ENCODE data around the gene LRRC25.

The LRRC25 gene

DNA sequence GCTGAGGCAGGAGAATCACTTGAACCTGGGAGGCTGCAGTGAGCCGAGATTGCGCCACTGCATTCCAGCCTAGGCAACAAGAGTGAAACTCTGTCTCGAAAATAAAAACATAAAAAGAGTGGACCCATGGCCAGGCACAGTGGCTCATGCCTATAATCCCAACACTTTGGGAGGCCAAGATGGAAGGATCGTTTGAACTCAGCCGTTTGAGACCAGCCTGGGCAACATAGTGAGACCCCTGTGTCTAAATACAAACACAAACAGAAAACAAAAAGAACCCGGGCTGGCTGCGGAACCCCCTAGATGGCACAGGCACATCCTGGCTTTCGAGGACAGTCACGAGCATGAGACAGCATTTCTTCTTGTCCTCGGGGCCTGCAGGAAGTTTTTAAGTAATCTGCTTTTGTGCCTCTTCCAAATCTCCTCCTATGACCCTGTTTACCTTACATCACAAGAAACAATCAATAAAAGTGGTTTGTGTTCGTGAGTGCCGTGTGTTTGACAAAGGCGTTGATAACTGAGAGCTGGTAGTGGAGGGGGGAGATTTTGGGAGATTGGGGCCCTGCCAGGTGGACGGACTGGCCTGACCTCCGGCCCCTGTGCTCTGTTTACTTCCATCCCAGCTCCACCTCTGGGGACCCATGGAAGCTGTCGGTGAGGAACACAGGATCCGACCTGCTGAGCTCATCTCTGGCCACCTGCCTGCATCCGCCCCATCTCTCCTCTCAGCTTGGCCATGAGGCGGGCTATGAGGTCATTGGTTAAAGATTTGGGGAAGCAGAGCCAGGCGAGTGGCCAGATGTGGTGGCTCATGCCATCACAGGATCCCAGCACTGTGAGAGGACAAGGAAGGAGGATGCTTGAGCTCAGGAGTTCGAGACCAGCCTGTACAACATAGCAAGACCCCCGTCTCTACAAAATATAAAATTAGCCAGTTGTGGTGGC lies 17.3 kb downstream of the LRRC25 start:
- Histone ChIP-seq H3K4me1 (ENCODE audit: control extremely low read depth in 1 of 4, control insufficient read depth in 4 of 4, insufficient read depth in 4 of 4, low read length in 3 of 4) (peaks cover 0 to 26% (median 7%) of the 10 kb centered on the region in 4 experiments), H3K9me3 (ENCODE audit: control extremely low read depth in 1 of 5, control insufficient read depth in 4 of 5, insufficient read depth in 2 of 5, low read depth in 1 of 5, low read length in 4 of 5) (no peaks in the 10 kb centered on the region), H3K36me3 (ENCODE audit: control insufficient read depth in 4 of 4, insufficient read depth in 4 of 4, low read length in 3 of 4) (no peaks in the 10 kb centered on the region), H3K27ac (ENCODE audit: insufficient read depth in 1 of 2, low read depth in 1 of 2, low read length in 2 of 2, poor library complexity in 1 of 2, severe bottlenecking in 2 of 2) (peak overlapping the region in 1 of 2 experiments; percentile 35), H3K27me3 (replicated peaks in 2 of 5; ENCODE audit: control insufficient read depth in 4 of 5, insufficient read depth in 5 of 5, low read length in 4 of 5) (no peaks in the 10 kb centered on the region), H3K4me3 (ENCODE audit: control insufficient read depth in 1 of 7, extremely low read depth in 1 of 7, insufficient read depth in 4 of 7, low read depth in 2 of 7, low read length in 6 of 7) (no peak overlapping the region)
- ChIA-PET POLR2A (interaction anchor here (0.6 kb wide), 1 partner anchor 39 kb away, joined by 4 read pairs; the partner anchor contains the start of gene SSBP4), CTCF (interaction anchor here (0.6 to 3.3 kb wide), 15 partner anchors 8 to 101 kb away, joined by 3 to 15 read pairs (median 4); no protein-coding TSS in a partner anchor)
- 90% methylated on average over 12 of the region's 22 CpGs for WGBS (ENCODE audit: insufficient coverage)
- peak; percentile 22 to 80 (median 76) for DNase-seq

DNA sequence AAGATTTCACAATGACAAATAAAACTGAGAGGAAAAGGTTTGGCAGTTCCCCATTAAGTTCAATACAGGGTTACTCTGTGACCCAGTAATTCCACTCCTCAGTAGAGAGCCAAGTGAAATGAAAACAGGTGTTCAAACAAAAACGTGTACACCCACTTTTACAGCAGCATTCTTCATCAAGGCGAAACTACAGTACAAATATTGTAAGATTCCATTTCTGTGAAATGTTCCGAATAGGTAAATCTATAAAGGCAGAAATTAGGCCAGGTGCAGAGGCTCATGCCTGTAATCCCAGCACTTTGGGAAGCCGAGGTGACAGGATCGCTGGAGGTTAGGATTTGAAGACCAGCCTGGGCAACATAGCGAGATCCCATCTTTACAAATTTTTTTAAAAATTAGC lies 20.4 kb downstream of the LRRC25 start:
- ChIA-PET CTCF (no interaction called here), POLR2A (no interaction called here)
- no peaks in the 10 kb centered on the region for H3K27me3 ChIP-seq (replicated peaks in 2 of 5; ENCODE audit: control insufficient read depth in 4 of 5, insufficient read depth in 5 of 5, low read length in 4 of 5)
- DNase-seq: peak in 1 of 3 donors; percentile 17
- no peak overlapping the region for H3K4me3 ChIP-seq (ENCODE audit: control insufficient read depth in 1 of 7, extremely low read depth in 1 of 7, insufficient read depth in 4 of 7, low read depth in 2 of 7, low read length in 6 of 7)
- peaks cover 4 to 52% (median 35%) of the 10 kb centered on the region in 4 experiments for H3K4me1 ChIP-seq (ENCODE audit: control extremely low read depth in 1 of 4, control insufficient read depth in 4 of 4, insufficient read depth in 4 of 4, low read length in 3 of 4)
- H3K9me3 ChIP-seq (ENCODE audit: control extremely low read depth in 1 of 5, control insufficient read depth in 4 of 5, insufficient read depth in 2 of 5, low read depth in 1 of 5, low read length in 4 of 5): no peaks in the 10 kb centered on the region
- 100% methylated on average over 4 of the region's 6 CpGs for WGBS (ENCODE audit: insufficient coverage)
- no peaks in the 10 kb centered on the region for H3K36me3 ChIP-seq (ENCODE audit: control insufficient read depth in 4 of 4, insufficient read depth in 4 of 4, low read length in 3 of 4)
- H3K27ac ChIP-seq (ENCODE audit: insufficient read depth in 1 of 2, low read depth in 1 of 2, low read length in 2 of 2, poor library complexity in 1 of 2, severe bottlenecking in 2 of 2): no peak overlapping the region

DNA sequence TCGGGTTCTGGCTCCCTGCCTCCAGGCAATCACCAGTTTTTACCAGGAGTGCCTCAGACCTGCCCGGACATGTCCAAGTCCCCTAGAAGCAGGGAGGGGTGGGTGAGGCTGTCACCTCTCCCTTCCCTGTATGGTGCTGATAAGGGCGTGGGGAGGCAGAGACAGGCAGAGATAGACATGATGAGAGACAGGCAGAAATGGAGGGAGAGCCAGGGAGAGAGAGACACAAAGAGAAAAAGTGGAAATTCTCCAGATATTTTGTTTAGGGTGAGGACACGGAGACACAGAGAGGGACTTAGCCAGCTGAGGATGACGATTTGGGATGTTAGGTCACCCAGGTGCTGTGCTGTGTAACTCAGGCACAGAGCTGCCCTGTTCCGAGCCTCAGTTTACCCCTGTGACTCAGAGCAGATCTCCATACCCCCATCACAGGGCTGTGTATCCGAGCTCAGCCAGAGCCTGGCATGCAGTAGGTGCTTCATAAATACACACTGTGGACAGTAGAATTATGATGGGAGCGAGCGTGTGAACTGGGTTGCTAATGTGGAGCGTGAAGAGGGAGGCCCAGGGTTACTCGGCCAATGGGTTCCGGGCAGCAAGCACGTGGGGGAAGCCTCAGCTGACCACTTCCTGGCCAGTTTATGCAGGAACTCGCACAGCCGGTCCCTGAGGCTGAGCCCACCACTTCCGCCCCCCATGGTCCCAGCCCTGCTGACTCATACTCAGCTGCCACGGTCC lies 23.4 kb downstream of the LRRC25 start:
- Histone ChIP-seq H3K36me3 (ENCODE audit: control insufficient read depth in 4 of 4, insufficient read depth in 4 of 4, low read length in 3 of 4) (peaks cover 0 to 7% (median 3%) of the 10 kb centered on the region in 4 experiments), H3K9me3 (ENCODE audit: control extremely low read depth in 1 of 5, control insufficient read depth in 4 of 5, insufficient read depth in 2 of 5, low read depth in 1 of 5, low read length in 4 of 5) (no peaks in the 10 kb centered on the region), H3K27me3 (replicated peaks in 2 of 5; ENCODE audit: control insufficient read depth in 4 of 5, insufficient read depth in 5 of 5, low read length in 4 of 5) (no peaks in the 10 kb centered on the region), H3K4me1 (ENCODE audit: control extremely low read depth in 1 of 4, control insufficient read depth in 4 of 4, insufficient read depth in 4 of 4, low read length in 3 of 4) (peaks cover 4 to 45% (median 30%) of the 10 kb centered on the region in 4 experiments), H3K4me3 (ENCODE audit: control insufficient read depth in 1 of 7, extremely low read depth in 1 of 7, insufficient read depth in 4 of 7, low read depth in 2 of 7, low read length in 6 of 7) (peak overlapping the region in 6 of 7 experiments; percentile 5 to 57 (median 38)), H3K27ac (ENCODE audit: insufficient read depth in 1 of 2, low read depth in 1 of 2, low read length in 2 of 2, poor library complexity in 1 of 2, severe bottlenecking in 2 of 2) (peak overlapping the region; percentile 61 to 90)
- POLR2A ChIA-PET: interaction anchor here (0.6 to 0.9 kb wide), 3 partner anchors 8 to 43 kb away, joined by 3 to 6 read pairs (median 3); no protein-coding TSS in a partner anchor
- DNase-seq: peak; percentile 80 to 97 (median 95)
- CTCF ChIA-PET: interaction anchor here (0.7 to 1.2 kb wide), 5 partner anchors 9 to 36 kb away, joined by 3 to 4 read pairs (median 3); no protein-coding TSS in a partner anchor
- WGBS (ENCODE audit: insufficient coverage): 5% methylated on average over 10 of the region's 17 CpGs

DNA sequence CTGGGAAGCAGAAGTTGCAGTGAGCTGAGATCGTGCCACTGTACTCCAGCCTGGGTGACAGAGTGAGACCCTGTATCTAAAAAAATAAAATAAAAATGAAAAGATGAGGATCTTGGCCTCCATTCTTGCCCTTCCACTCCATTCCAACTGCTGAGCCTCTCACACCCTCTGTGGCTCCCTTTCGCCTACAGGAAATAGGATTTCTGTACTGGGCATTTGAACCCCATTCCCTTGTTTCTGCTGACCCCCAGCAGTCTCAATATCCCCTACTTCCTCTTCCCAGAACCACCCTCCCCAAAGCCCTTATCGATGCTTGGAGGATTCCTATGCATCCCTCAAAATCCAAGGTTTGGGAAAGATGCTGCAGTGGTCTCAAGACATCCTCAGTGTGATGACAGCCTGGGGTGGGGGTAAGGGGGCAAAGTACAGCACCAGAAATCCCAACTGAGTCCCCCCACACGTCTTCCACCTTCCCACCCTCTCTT lies 24.0 kb downstream of the LRRC25 start:
- WGBS (ENCODE audit: insufficient coverage): 80% methylated on average over 1 of the region's 4 CpGs
- POLR2A ChIA-PET: no interaction called here
- Histone ChIP-seq H3K27ac (ENCODE audit: insufficient read depth in 1 of 2, low read depth in 1 of 2, low read length in 2 of 2, poor library complexity in 1 of 2, severe bottlenecking in 2 of 2) (peak overlapping the region; percentile 61 to 90), H3K36me3 (ENCODE audit: control insufficient read depth in 4 of 4, insufficient read depth in 4 of 4, low read length in 3 of 4) (peaks cover 0 to 10% (median 3%) of the 10 kb centered on the region in 4 experiments), H3K9me3 (ENCODE audit: control extremely low read depth in 1 of 5, control insufficient read depth in 4 of 5, insufficient read depth in 2 of 5, low read depth in 1 of 5, low read length in 4 of 5) (no peaks in the 10 kb centered on the region), H3K27me3 (replicated peaks in 2 of 5; ENCODE audit: control insufficient read depth in 4 of 5, insufficient read depth in 5 of 5, low read length in 4 of 5) (no peaks in the 10 kb centered on the region), H3K4me3 (ENCODE audit: control insufficient read depth in 1 of 7, extremely low read depth in 1 of 7, insufficient read depth in 4 of 7, low read depth in 2 of 7, low read length in 6 of 7) (peak overlapping the region in 2 of 7 experiments; percentile 44 to 57), H3K4me1 (ENCODE audit: control extremely low read depth in 1 of 4, control insufficient read depth in 4 of 4, insufficient read depth in 4 of 4, low read length in 3 of 4) (peaks cover 4 to 45% (median 30%) of the 10 kb centered on the region in 4 experiments)
- no peak for DNase-seq
- CTCF ChIA-PET: interaction anchor here (0.8 to 0.9 kb wide), 2 partner anchors 37 to 38 kb away, joined by 3 read pairs; no protein-coding TSS in a partner anchor

DNA sequence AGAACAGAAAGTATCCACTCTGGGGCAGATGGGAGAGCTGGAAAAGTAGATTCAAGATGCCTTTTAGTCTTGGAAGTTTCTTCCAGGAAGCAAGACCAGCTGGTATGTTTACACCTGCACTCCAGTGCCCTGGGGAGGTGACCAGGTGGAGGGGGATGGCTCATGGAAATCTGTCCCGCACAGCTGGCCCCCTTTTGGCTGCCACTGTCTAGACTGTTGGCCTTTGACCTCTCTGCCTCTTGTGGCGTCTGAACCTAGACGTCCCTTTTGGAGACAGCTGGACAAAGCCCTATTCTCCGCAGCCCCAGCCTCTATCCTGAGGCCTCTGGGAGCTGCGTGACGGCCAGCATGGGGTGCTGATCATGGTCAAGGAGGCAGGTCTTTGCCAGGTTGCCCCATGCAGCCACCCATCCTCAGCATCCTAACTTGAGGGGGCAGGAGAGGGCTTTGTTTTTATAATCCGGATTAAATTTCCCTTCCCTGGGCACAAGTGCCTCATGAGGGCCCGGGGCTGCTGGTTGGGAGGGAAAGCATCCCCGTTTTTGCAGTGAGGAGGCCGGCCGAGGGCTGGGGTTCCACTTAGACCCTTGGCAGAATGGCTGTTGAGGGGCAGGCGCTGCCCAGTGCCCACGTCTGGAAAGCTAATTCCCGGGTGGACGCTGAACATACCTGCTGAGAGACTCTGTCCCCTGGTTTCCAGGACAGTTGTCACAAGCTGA lies 28.8 kb downstream of the LRRC25 start:
- H3K4me3 ChIP-seq (ENCODE audit: control insufficient read depth in 1 of 7, extremely low read depth in 1 of 7, insufficient read depth in 4 of 7, low read depth in 2 of 7, low read length in 6 of 7): no peak overlapping the region
- H3K9me3 ChIP-seq (ENCODE audit: control extremely low read depth in 1 of 5, control insufficient read depth in 4 of 5, insufficient read depth in 2 of 5, low read depth in 1 of 5, low read length in 4 of 5): no peaks in the 10 kb centered on the region
- 94% methylated on average over 7 of the region's 15 CpGs for WGBS (ENCODE audit: insufficient coverage)
- DNase-seq: no peak
- H3K27ac ChIP-seq (ENCODE audit: insufficient read depth in 1 of 2, low read depth in 1 of 2, low read length in 2 of 2, poor library complexity in 1 of 2, severe bottlenecking in 2 of 2): no peak overlapping the region
- peaks cover 5 to 38% (median 33%) of the 10 kb centered on the region in 4 experiments for H3K4me1 ChIP-seq (ENCODE audit: control extremely low read depth in 1 of 4, control insufficient read depth in 4 of 4, insufficient read depth in 4 of 4, low read length in 3 of 4)
- no peaks in the 10 kb centered on the region for H3K27me3 ChIP-seq (replicated peaks in 2 of 5; ENCODE audit: control insufficient read depth in 4 of 5, insufficient read depth in 5 of 5, low read length in 4 of 5)
- H3K36me3 ChIP-seq (ENCODE audit: control insufficient read depth in 4 of 4, insufficient read depth in 4 of 4, low read length in 3 of 4): peaks cover 4 to 25% (median 10%) of the 10 kb centered on the region in 4 experiments
- CTCF ChIA-PET: interaction anchor here (0.7 to 1.6 kb wide), 8 partner anchors 19 to 147 kb away, joined by 3 to 4 read pairs (median 4); partner anchors contain the start of gene LRRC25
- POLR2A ChIA-PET: interaction anchor here (1.2 kb wide), 1 partner anchor 49 kb away, joined by 3 read pairs; no protein-coding TSS in a partner anchor

DNA sequence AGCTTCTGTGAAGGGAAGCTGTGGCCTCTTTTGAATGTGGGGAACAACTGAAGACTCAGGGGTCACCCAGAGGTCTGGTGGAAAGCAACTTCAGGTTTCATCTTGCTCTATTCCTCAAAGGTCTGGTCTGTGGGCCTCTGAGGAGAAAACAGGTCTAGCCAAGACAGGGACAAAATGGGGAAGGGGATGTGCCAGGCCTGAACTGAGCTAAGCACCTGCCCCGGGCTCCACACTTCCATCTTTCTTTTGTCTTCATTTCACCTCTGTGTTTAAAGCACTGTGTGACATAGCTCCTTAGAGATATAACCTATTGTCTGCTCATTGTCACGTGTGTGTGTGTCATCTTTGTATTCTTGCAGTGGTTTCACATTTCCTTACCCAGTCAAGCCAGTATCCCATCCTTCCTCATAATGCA lies 31.4 kb downstream of the LRRC25 start:
- H3K27me3 ChIP-seq (replicated peaks in 2 of 5; ENCODE audit: control insufficient read depth in 4 of 5, insufficient read depth in 5 of 5, low read length in 4 of 5): no peaks in the 10 kb centered on the region
- POLR2A ChIA-PET: interaction anchor here (0.5 to 0.8 kb wide), 2 partner anchors 8 to 9 kb away, joined by 3 to 4 read pairs; no protein-coding TSS in a partner anchor
- CTCF ChIA-PET: interaction anchor here (0.7 to 2.3 kb wide), 6 partner anchors 9 to 44 kb away, joined by 3 to 16 read pairs (median 4); no protein-coding TSS in a partner anchor

More for the DNA sequence above, 31.4 kb downstream of the LRRC25 start:
- H3K4me1 ChIP-seq (ENCODE audit: control extremely low read depth in 1 of 4, control insufficient read depth in 4 of 4, insufficient read depth in 4 of 4, low read length in 3 of 4): peaks cover 5 to 29% (median 21%) of the 10 kb centered on the region in 4 experiments
- 100% methylated on average over 2 of the region's 2 CpGs for WGBS (ENCODE audit: insufficient coverage)
- no peak for DNase-seq
- no peak overlapping the region for H3K4me3 ChIP-seq (ENCODE audit: control insufficient read depth in 1 of 7, extremely low read depth in 1 of 7, insufficient read depth in 4 of 7, low read depth in 2 of 7, low read length in 6 of 7)
- H3K36me3 ChIP-seq (ENCODE audit: control insufficient read depth in 4 of 4, insufficient read depth in 4 of 4, low read length in 3 of 4): peaks cover 7 to 42% (median 23%) of the 10 kb centered on the region in 4 experiments
- no peak overlapping the region for H3K27ac ChIP-seq (ENCODE audit: insufficient read depth in 1 of 2, low read depth in 1 of 2, low read length in 2 of 2, poor library complexity in 1 of 2, severe bottlenecking in 2 of 2)
- H3K9me3 ChIP-seq (ENCODE audit: control extremely low read depth in 1 of 5, control insufficient read depth in 4 of 5, insufficient read depth in 2 of 5, low read depth in 1 of 5, low read length in 4 of 5): no peaks in the 10 kb centered on the region

All from common myeloid progenitor, CD34-positive (primary cell).